ENCODE measurements around the gene SORCS3.
A peak's percentile ranks its signal among the peaks of the same experiment; 100 is the strongest.

The SORCS3 gene

GRCh38 chr10:104648421-104648820, 7.3 kb downstream of the SORCS3 start:
- no peak for DNase-seq (ENCODE audit: low read depth)
- TF ChIP-seq POLR2A (IDR thresholded peaks at IDR 0.05; ENCODE audit: extremely low read depth, insufficient read length): no peak
- TF ChIP-seq MYC (IDR thresholded peaks at IDR 0.05; ENCODE audit: low read depth, low read length): no peak
- TF ChIP-seq CTCF (IDR thresholded peaks at IDR 0.05; ENCODE audit: low read depth, low read length): no peak
- TF ChIP-seq, protein P1, sequence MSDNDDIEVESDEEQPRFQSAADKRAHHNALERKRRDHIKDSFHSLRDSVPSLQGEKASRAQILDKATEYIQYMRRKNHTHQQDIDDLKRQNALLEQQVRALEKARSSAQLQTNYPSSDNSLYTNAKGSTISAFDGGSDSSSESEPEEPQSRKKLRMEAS (IDR thresholded peaks at IDR 0.05; ENCODE audit: low read depth, low read length): no peak
- H3K4me3 ChIP-seq (ENCODE audit: low read depth, low read length): no peak overlapping the region

DNA sequence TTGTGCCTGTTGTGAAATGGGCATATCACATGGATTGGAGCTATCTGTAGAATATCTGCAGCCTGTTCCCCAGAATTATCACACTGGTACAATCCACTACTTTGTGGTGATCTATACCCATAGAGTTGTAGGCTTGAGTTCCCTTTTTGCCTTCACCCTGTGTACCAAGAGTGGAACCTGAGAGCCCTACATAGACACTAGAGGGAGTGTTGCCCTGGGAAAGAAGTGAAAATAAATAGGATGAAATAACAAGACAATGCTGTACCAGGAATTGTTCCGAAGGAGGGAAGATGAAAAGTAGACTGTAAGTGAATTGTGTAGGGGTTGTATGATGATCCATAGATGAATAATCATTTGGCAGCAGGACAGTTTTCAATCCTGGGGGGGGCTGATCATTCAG, 9.0 kb downstream of the SORCS3 start:
- peak; percentile 21 for DNase-seq (ENCODE audit: low read depth)
- TF ChIP-seq, protein P1 (IDR thresholded peaks at IDR 0.05; ENCODE audit: low read depth, low read length): no peak
- no peak for TF ChIP-seq POLR2A (IDR thresholded peaks at IDR 0.05; ENCODE audit: extremely low read depth, insufficient read length)
- peak; percentile 47 for TF ChIP-seq CTCF (IDR thresholded peaks at IDR 0.05; ENCODE audit: low read depth, low read length)
- no peak for TF ChIP-seq MYC (IDR thresholded peaks at IDR 0.05; ENCODE audit: low read depth, low read length)
- H3K4me3 ChIP-seq (ENCODE audit: low read depth, low read length): no peak overlapping the region

GRCh38 chr10:104650635-104651331, 9.7 kb downstream of the SORCS3 start:
- no peak overlapping the region for H3K4me3 ChIP-seq (ENCODE audit: low read depth, low read length)
- DNase-seq (ENCODE audit: low read depth): no peak

DNA sequence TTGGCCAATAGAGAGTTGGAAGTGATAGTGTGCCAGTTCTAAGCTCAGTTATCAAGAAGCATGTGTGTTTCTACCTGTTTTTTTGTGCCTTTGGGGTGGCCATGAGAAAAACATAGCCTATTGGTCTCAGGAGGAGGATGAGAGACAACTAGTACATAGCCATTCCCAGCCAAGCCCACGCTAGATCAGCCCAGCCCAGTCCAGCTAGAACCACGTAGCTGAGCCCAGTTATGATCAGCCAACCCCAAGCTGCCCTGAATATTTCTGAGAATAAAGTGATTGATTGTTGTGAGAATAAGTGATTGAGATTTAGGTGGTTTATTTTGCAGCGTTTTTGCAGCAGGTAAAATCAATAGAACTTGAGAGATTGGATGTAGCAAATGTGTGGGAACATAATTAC, 15.9 kb downstream of the SORCS3 start:
- TF ChIP-seq CTCF (IDR thresholded peaks at IDR 0.05; ENCODE audit: low read depth, low read length) (no peak), MYC (IDR thresholded peaks at IDR 0.05; ENCODE audit: low read depth, low read length) (no peak), POLR2A (IDR thresholded peaks at IDR 0.05; ENCODE audit: extremely low read depth, insufficient read length) (no peak)
- TF ChIP-seq, protein P1 (IDR thresholded peaks at IDR 0.05; ENCODE audit: low read depth, low read length): no peak

More at GRCh38 chr10:104650635-104651331, 9.7 kb downstream of the SORCS3 start:
- TF ChIP-seq CTCF (IDR thresholded peaks at IDR 0.05; ENCODE audit: low read depth, low read length): no peak
- TF ChIP-seq MYC (IDR thresholded peaks at IDR 0.05; ENCODE audit: low read depth, low read length): no peak
- no peak for TF ChIP-seq POLR2A (IDR thresholded peaks at IDR 0.05; ENCODE audit: extremely low read depth, insufficient read length)
- TF ChIP-seq, protein P1 (IDR thresholded peaks at IDR 0.05; ENCODE audit: low read depth, low read length): no peak

DNA sequence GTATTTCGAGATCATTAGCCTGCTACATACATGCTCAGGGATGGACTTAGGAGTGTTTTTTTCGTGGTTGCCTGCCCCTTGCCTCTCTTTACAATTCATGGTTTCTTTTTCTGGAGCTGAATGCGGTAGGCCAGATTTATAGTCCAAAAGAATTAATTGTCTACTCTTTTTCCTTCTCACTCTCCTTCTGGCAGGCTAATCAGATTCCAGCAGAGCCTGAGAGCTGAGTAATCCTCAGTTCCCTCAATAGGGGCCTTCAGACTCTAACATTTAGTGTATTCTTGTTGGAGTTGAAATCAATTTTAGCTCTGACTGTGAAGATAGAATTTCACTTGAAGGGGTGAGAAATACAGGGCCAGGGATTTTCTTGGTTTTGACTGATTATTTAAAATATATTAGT, 16.4 kb downstream of the SORCS3 start:
- TF ChIP-seq MYC (IDR thresholded peaks at IDR 0.05; ENCODE audit: low read depth, low read length) (no peak), CTCF (IDR thresholded peaks at IDR 0.05; ENCODE audit: low read depth, low read length) (no peak), POLR2A (IDR thresholded peaks at IDR 0.05; ENCODE audit: extremely low read depth, insufficient read length) (no peak)
- TF ChIP-seq, protein P1 (IDR thresholded peaks at IDR 0.05; ENCODE audit: low read depth, low read length): no peak
- DNase-seq (ENCODE audit: low read depth): no peak
- no peak overlapping the region for H3K4me3 ChIP-seq (ENCODE audit: low read depth, low read length)

More for the DNA sequence above, 15.9 kb downstream of the SORCS3 start:
- no peak overlapping the region for H3K4me3 ChIP-seq (ENCODE audit: low read depth, low read length)
- DNase-seq (ENCODE audit: low read depth): no peak
